ENCODE data around the gene TBX1.

DNA sequence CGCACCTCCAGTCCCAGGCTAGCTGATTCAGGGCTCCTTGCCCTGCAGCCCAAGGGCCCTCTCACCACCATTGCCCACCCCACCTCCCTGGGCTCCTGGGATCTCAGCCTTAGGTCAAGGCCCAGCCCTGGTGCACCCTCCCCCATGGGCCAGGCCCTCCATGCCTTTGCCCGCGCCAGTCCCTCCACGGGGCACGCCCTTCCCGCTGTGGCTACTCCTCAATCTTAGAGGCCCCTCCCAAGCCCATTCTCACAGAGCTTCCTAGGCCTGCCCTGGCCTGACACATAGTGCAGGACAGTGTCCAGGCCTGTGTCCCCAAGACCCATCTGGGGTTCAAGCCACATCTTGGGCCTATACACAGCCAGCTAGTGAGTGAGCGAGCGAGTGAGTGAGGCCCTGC, 30.4 kb upstream of the TBX1 start:
- TF ChIP-seq, protein P1, sequence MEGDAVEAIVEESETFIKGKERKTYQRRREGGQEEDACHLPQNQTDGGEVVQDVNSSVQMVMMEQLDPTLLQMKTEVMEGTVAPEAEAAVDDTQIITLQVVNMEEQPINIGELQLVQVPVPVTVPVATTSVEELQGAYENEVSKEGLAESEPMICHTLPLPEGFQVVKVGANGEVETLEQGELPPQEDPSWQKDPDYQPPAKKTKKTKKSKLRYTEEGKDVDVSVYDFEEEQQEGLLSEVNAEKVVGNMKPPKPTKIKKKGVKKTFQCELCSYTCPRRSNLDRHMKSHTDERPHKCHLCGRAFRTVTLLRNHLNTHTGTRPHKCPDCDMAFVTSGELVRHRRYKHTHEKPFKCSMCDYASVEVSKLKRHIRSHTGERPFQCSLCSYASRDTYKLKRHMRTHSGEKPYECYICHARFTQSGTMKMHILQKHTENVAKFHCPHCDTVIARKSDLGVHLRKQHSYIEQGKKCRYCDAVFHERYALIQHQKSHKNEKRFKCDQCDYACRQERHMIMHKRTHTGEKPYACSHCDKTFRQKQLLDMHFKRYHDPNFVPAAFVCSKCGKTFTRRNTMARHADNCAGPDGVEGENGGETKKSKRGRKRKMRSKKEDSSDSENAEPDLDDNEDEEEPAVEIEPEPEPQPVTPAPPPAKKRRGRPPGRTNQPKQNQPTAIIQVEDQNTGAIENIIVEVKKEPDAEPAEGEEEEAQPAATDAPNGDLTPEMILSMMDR (IDR thresholded peaks at IDR 0.05), result no peak
- no peak for TF ChIP-seq POLR2AphosphoS5 (IDR thresholded peaks at IDR 0.05)
